ENCODE results near the gene SLC25A48. TPM values are rescaled to one million over a fixed set of nuclear protein-coding genes. Genes with fewer than 3 reads are reported as not detected.

The SLC25A48 gene
- not detected in 2 replicates for total RNA-seq

GRCh38 chr5:135834639-135835529 is at the start of gene SLC25A48:
TSS of gene SLC25A48 (plus strand) at chr5:135834663. CDS start at chr5:135834848, 185 bp downstream.

GRCh38 chr5:135895474-135896006 is 61.1 kb downstream of the SLC25A48 start, which contains the start of gene IL9:
TSS of gene IL9 (minus strand) at chr5:135895841. CDS start at chr5:135895816, 25 bp downstream.

Other genes with a start within 250 kb of the SLC25A48 start
- gene IL9, start 61.2 kb downstream of the SLC25A48 start, total RNA-seq = not detected in 2 replicates
- not detected in 2 replicates for gene LECT2, start 120.3 kb downstream of the SLC25A48 start, total RNA-seq
- 329 and 533 TPM in 2 replicates for gene TGFBI, start 194.3 kb downstream of the SLC25A48 start, total RNA-seq